HEK293 (cell line): Measurements from ENCODE around the gene SLC19A1.

Source experiments
- ATF2 ChIP-seq: fragments of 450-650 bp; formaldehyde crosslinking; IDR thresholded peaks from 2 replicates; pipeline ENCODE4 v1.5.1; 2016; ENCODE audit warnings: missing biosample characterization, missing genetic modification characterization, low read depth
- CTCF ChIP-seq: fragments of 450-650 bp; formaldehyde crosslinking; IDR thresholded peaks from 2 replicates; pipeline ENCODE4 v1.5.1; 2016; ENCODE audit warnings: missing biosample characterization, missing genetic modification characterization
- PATZ1 ChIP-seq: fragments of 450-650 bp; formaldehyde crosslinking; IDR thresholded peaks from 2 replicates; pipeline ENCODE4 v1.5.1; 2016; ENCODE audit warnings: missing biosample characterization, missing genetic modification characterization
- TCF7L2 ChIP-seq: IDR thresholded peaks from 2 replicates; pipeline ENCODE4 v1.6.1; 2011; ENCODE audit warnings: low read depth, mild to moderate bottlenecking, inconsistent platforms, low read length, moderate library complexity, borderline replicate concordance
- ZNF138 ChIP-seq: fragments of 450-650 bp; formaldehyde crosslinking; IDR thresholded peaks from 2 replicates; pipeline ENCODE4 v1.5.1; 2016; ENCODE audit warnings: missing biosample characterization, missing genetic modification characterization, borderline replicate concordance
- ZNF140 ChIP-seq: fragments of 450-650 bp; formaldehyde crosslinking; IDR thresholded peaks from 2 replicates; pipeline ENCODE4 v1.5.1; 2016; ENCODE audit warnings: missing biosample characterization, missing genetic modification characterization
- ZNF169 ChIP-seq: fragments of 450-650 bp; formaldehyde crosslinking; IDR thresholded peaks from 2 replicates; pipeline ENCODE4 v1.5.1; 2016; ENCODE audit warnings: missing biosample characterization, missing genetic modification characterization
- ZNF274 ChIP-seq, 2 experiments: fragments of 200-500 bp in 1 of 2; fragments of 450-650 bp in 1 of 2; sonication (Bioruptor generic) in 1 of 2; formaldehyde crosslinking in 1 of 2; IDR thresholded peaks; 2 replicates each; pipeline versions ENCODE4 v1.5.1 to v1.6.1; 2014 to 2016; ENCODE audit warnings: borderline replicate concordance in 1 of 2, inconsistent platforms in 1 of 2, low read length in 1 of 2, missing biosample characterization in 1 of 2, missing genetic modification characterization in 1 of 2
- ZNF548 ChIP-seq: fragments of 450-650 bp; formaldehyde crosslinking; IDR thresholded peaks from 2 replicates; pipeline ENCODE4 v1.5.1; 2016; ENCODE audit warnings: missing biosample characterization, missing genetic modification characterization
- ZNF560 ChIP-seq: fragments of 450-650 bp; formaldehyde crosslinking; IDR thresholded peaks from 2 replicates; pipeline ENCODE4 v1.5.1; 2017; ENCODE audit warnings: missing biosample characterization, missing genetic modification characterization, borderline replicate concordance
- ZNF580 ChIP-seq: fragments of 450-650 bp; formaldehyde crosslinking; IDR thresholded peaks from 2 replicates; pipeline ENCODE4 v1.5.1; 2016; ENCODE audit warnings: missing biosample characterization, missing genetic modification characterization
- ZNF704 ChIP-seq: fragments of 450-650 bp; formaldehyde crosslinking; IDR thresholded peaks from 2 replicates; pipeline ENCODE4 v1.5.1; 2016; ENCODE audit warnings: missing biosample characterization, missing genetic modification characterization
- ZNF791 ChIP-seq: fragments of 450-650 bp; formaldehyde crosslinking; IDR thresholded peaks from 2 replicates; pipeline ENCODE4 v1.5.1; 2016; ENCODE audit warnings: missing biosample characterization, missing genetic modification characterization
- ZSCAN18 ChIP-seq: fragments of 450-650 bp; formaldehyde crosslinking; IDR thresholded peaks from 2 replicates; pipeline ENCODE4 v1.5.1; 2016; ENCODE audit warnings: missing biosample characterization, missing genetic modification characterization

- TF ChIP-seq ZNF140 (tag by site-specific recombination) (no peak), ATF2 (tag by site-specific recombination) (no peak), ZSCAN18 (tag by site-specific recombination) (no peak), CTCF (tag by site-specific recombination) (no peak), ZNF704 (tag by site-specific recombination) (no peak), ZNF580 (no peak), ZNF548 (tag by site-specific recombination) (no peak), ZNF169 (no peak), ZNF274 (IDR thresholded peaks at IDR 0.05; ENCODE audit: low read length) (no peak), ZNF274 (tag by site-specific recombination; IDR thresholded peaks at IDR 0.05; ENCODE audit: borderline replicate concordance) (no peak), PATZ1 (tag by site-specific recombination) (no peak), ZNF138 (tag by site-specific recombination) (no peak), ZNF791 (tag by site-specific recombination) (no peak), ZNF560 (tag by site-specific recombination) (no peak), TCF7L2 (no peak)
These were observed 9.8 kb upstream of the SLC19A1 start for GRCh38 chr21:45551783-45552695.
